Brain pericyte (primary cell): ENCODE results near the gene DHFR.

Experiments
- DNase-seq: peaks from one replicate; pipeline ENCODE4 v3.0.0-alpha.2; 2012; ENCODE audit warnings: low read depth, low spot score

The DHFR gene

GRCh38 chr5:80655231-80655774 lies 520 bp upstream of the DHFR start:
- DNase-seq = no peak

- DNase-seq = no peak
Observed at GRCh38 chr5:80654054-80654390, 761 bp downstream of the DHFR start.

DNA sequence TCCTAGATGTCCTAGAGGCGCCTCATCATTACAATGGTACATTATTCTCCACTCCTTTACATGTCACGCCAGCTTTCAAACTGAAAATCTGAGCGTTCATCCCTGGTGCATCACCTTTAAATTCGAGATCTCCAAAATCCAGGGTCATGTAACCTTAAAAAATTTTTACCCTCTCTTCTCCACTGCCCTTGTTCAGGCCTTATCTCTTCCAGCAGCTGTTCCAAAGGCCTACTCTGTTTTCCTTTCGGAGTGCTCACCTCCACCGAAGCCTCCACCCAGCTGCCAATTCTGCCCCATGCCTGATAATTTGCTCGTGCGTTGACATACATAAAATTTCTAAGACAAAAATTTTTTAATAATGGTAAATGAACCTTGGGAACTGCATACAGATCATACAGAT lies 1.3 kb downstream of the DHFR start:
- DNase-seq = no peak

DNA sequence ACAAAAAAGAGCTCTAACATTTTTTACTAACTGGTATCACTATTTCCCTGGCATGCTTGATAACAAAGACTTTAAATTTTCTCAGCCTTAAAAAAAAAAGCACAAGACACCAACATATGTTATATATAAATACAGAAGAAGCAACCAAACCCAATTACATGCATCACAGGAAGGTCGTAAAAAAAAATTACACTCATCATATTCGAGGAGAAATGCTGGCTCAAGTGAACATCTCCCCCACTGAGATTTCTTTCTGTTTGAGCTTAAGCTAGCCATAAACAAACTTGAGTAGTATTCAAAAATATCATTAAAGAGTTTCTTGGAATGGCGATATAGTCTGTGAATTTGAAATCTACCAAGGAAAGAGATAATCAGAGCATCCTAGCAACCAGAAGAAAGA lies 7.9 kb downstream of the DHFR start:
- no peak for DNase-seq

- DNase-seq = no peak
Observed at GRCh38 chr5:80644900-80645299, 9.9 kb downstream of the DHFR start.

- DNase-seq = no peak
Observed at GRCh38 chr5:80641353-80641752, 13.4 kb downstream of the DHFR start.

- DNase-seq = no peak
Observed at GRCh38 chr5:80634193-80634592, 20.6 kb downstream of the DHFR start.

DNA sequence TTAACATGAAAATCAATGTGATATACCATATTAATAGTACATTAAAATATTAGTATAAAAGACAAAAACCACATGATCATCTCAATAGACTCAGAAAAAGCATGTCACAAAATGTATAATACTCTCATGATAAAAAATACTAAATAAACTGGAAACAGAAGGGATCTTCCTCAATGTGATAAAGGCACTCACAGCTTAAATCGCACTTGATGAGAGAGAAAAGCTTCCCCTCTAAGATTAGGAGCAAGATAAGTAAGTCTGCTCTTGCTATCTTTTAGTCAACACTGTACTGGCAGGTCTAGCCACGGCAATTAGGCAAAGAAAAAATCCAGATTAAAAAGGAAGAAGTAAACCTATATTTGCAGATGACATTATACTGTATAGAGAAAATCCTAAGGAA lies 22.1 kb downstream of the DHFR start:
- DNase-seq = no peak

- DNase-seq = no peak
Observed at GRCh38 chr5:80631278-80632259, 23.2 kb downstream of the DHFR start.

- no peak for DNase-seq
Observed at GRCh38 chr5:80629281-80629680, 25.5 kb downstream of the DHFR start.

- DNase-seq = no peak
Observed at GRCh38 chr5:80625230-80625629, 29.6 kb downstream of the DHFR start.

GRCh38 chr5:80623999-80624398 lies 30.8 kb downstream of the DHFR start:
- no peak for DNase-seq

GRCh38 chr5:80622756-80623155 lies 32.0 kb downstream of the DHFR start:
- no peak for DNase-seq

DNA sequence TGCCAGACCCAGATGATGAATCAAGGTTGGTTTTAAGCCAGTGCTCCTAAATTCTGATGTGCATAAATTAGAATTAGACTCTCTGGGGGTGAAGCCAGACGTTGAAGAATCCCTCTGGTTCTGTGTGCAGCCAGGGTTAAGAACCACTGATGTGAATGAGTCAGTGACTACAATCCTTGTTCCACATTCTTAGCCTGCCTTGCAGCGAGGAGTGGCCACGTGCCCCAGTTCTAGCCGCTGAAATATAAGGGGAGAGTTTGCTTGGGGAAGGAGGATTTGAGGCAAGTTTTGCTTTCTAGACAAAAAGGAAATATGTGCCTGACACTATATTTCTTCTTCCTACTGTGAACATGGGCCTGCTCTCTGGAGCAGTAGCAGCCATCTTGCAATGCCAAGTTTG lies 34.6 kb downstream of the DHFR start:
- no peak for DNase-seq

GRCh38 chr5:80619086-80619485 lies 35.7 kb downstream of the DHFR start:
- no peak for DNase-seq

- no peak for DNase-seq
Observed at GRCh38 chr5:80618438-80618837, 36.3 kb downstream of the DHFR start.

- no peak for DNase-seq
Observed at GRCh38 chr5:80615266-80615914, 39.4 kb downstream of the DHFR start.

GRCh38 chr5:80609692-80610091 lies 45.1 kb downstream of the DHFR start:
- DNase-seq = no peak

- DNase-seq = no peak
Observed at GRCh38 chr5:80608731-80609130, 46.1 kb downstream of the DHFR start.

DNA sequence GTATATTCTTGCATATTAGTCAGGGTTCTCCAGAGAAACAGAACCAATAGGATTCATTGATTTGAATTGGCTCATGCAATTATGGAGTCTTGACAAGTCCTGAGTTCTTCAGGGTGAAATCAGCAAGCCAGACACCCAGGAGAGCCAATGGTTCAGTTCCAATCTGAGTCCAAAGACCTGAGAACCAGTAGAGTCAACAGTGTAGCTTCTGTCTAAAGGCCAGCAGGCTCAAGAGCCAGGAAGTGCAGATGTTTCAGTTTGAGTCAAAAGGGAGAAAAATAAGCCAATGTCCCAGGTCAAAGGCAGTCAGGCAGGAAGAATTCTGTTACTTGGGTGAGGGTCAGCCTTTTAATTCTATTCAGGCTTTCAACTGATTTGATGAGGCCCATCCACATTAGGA lies 47.0 kb downstream of the DHFR start:
- no peak for DNase-seq

- DNase-seq = no peak
Observed at GRCh38 chr5:80607343-80607742, 47.4 kb downstream of the DHFR start.

GRCh38 chr5:80600943-80601693 lies 53.7 kb downstream of the DHFR start:
- no peak for DNase-seq
